NB4 (cell line): Measurements from ENCODE around the gene MEAF6.

ENCODE experiments used
- POLR2A ChIP-seq: IDR thresholded peaks from 2 replicates; pipeline ENCODE4 v1.6.1; 2011; ENCODE audit warnings: mild to moderate bottlenecking; ENCODE audit not compliant: insufficient read length; ENCODE audit errors: extremely low read depth
- TF ChIP-seq, protein P1 (sequence below): IDR thresholded peaks from one replicate; pipeline ENCODE4 v1.5.1; 2012; ENCODE audit warnings: low read depth, low read length

DNA sequence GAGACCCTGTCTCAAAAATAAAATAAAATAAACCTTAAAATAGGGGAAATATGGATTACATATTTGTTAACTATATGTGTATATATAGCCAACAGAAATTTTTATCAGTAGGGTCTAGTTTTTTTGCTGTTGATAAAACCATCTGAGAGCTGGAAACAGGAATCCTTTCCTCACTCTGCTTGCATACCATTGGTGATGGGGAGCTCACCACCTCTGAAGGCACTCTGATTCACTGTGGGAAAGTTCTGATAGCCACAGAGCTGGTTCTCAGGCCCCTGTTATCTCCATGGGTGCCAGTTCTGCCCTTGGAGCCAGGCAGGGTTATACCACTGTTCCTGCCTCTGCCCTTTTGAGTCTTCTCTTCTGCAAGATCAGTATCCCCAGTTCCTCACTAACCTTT, 58.0 kb downstream of the MEAF6 start:
- TF ChIP-seq, protein P1, sequence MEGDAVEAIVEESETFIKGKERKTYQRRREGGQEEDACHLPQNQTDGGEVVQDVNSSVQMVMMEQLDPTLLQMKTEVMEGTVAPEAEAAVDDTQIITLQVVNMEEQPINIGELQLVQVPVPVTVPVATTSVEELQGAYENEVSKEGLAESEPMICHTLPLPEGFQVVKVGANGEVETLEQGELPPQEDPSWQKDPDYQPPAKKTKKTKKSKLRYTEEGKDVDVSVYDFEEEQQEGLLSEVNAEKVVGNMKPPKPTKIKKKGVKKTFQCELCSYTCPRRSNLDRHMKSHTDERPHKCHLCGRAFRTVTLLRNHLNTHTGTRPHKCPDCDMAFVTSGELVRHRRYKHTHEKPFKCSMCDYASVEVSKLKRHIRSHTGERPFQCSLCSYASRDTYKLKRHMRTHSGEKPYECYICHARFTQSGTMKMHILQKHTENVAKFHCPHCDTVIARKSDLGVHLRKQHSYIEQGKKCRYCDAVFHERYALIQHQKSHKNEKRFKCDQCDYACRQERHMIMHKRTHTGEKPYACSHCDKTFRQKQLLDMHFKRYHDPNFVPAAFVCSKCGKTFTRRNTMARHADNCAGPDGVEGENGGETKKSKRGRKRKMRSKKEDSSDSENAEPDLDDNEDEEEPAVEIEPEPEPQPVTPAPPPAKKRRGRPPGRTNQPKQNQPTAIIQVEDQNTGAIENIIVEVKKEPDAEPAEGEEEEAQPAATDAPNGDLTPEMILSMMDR, result no peak
- TF ChIP-seq POLR2A, result no peak
